Vagina (tissue), 2 donors: ENCODE data around the gene ARHGAP26.

Experiments
- CTCF ChIP-seq, 3 experiments: fragments of 450-650 bp in 2 of 3; fragments of 200-600 bp in 1 of 3; sonication (generic) in 1 of 3; IDR thresholded peaks; one replicate each; pipeline ENCODE4 v1.5.1; 2017 to 2019; ENCODE audit warnings: antibody characterized with exemption in 3 of 3, mild to moderate bottlenecking in 2 of 3, moderate library complexity in 2 of 3
- POLR2A ChIP-seq, 2 donors: fragments of 450-650 bp; IDR thresholded peaks; one replicate each; pipeline ENCODE4 v1.6.1; 2017; ENCODE audit warnings: antibody characterized with exemption in 2 of 2, mild to moderate bottlenecking in 2 of 2, moderate library complexity in 2 of 2
- POLR2AphosphoS5 ChIP-seq, 2 donors: sonication (generic); formaldehyde crosslinking; IDR thresholded peaks; one replicate each; pipeline ENCODE4 v1.9.0; 2017; ENCODE audit warnings: antibody characterized with exemption in 2 of 2, mild to moderate bottlenecking in 2 of 2, low read depth in 1 of 2; ENCODE audit not compliant: insufficient read depth in 1 of 2

- TF ChIP-seq POLR2A (IDR thresholded peaks at IDR 0.05) (no peak), POLR2AphosphoS5 (IDR thresholded peaks at IDR 0.05; ENCODE audit: insufficient read depth in 1 of 2, low read depth in 1 of 2) (no peak), CTCF (IDR thresholded peaks at IDR 0.05) (no peak)
Measured at GRCh38 chr5:142900927-142901326, 130.8 kb downstream of the ARHGAP26 start.
